GM18861 (cell line): Measurements from ENCODE around the gene RNF213.

Experiments used
- ATAC-seq: cut with Tn5 transposase; IDR thresholded peaks from one replicate; pipeline ENCODE4 v1.9.1; 2021; ENCODE audit not compliant: unreplicated experiment

The RNF213 gene

DNA sequence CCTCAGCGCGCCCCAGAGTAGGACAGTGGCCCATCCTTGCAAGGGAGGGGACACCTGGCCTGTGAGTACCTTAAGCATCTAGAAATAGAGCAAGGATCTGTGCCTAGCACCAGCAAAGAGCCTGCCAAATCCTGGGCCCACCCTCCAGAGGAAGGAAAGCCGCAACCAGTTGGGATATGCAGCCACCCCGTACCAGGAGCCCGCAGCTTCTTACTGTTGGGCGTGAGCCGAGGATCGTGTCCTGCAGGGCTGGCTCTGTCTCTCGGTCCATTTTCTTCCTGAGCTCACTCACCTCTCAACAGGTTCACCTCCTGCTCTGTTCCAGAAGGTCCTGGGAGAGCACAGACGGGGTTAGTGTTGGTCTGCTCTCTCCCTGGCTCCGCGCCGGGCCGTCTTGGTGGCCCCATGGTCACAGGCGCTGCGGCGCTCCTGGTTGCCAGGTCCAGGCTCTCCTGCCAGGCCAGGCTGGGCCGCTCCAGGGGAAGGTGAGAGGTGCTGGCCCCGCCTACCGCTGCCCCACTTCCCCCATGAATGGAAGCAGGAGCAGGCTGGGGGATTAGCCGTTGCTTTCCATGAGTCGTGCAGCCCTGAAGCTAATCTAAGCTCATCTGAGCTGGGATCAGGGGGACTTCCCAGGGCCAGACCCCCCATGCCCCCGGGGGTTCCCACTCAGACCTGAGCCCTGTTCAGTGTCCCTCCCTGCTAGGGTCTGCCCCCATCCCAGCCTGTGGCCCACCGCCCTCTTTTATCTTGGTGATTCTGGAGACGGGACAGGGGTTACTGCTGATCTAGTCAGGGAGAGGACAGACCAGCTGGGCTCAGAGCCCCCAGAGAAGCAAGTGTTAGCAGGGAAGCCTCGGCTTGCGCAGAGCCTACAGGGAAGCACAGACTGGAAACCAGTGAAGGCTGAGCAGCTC is 167.0 kb downstream of the RNF213 start:
- no peak for ATAC-seq

GRCh38 chr17:80428363-80428762 is 167.7 kb downstream of the RNF213 start:
- no peak for ATAC-seq

- ATAC-seq = no peak
Measured at GRCh38 chr17:80428796-80429195, 168.1 kb downstream of the RNF213 start.

DNA sequence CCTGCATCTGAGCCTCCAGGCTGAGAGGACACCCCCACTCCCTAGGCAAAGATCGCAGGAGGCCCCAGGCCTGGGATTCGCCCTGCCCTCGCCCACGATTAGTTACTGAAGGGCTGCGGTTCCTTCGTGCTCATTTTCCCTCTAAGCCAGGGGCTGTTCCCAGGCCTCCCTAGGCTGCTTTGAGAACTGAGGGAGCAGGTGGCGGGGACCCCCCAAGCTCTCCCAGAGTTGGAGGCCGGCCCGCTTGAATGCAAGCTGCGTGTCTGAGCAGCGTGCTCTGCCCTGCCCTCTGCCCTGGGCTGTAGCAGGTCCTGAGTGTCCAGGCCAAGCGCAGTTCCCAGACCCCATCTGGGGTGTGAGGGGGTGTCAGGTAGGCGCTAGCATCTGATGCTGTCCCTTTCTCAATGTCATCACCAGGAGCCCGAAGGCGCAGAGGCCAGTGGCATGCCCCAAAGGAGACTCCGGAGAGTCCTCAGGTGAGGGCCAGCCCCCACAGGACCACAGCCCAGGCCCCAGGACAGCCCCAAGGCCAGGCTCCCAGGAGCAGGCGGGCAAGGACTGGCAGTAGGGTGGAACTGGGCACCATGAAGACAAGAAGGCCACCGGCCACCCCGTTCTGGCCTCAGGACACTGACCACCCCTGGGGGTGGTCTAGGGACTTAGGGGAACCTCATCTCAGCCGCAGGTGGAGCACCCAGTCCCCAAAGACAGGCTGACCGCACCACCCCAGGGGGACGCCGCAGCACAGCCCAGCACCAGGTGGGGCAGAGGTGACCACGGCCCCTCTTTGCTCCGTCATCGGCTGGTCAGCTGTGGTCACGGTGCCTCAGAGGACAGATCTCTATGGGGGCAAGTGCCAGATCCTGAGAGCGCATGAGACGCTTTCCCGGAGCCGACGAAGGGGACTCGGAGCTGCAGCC is 169.0 kb downstream of the RNF213 start:
- no peak for ATAC-seq

GRCh38 chr17:80430446-80431245 is 170.0 kb downstream of the RNF213 start:
- ATAC-seq = no peak

GRCh38 chr17:80431246-80432195 is 170.9 kb downstream of the RNF213 start:
- ATAC-seq = no peak

DNA sequence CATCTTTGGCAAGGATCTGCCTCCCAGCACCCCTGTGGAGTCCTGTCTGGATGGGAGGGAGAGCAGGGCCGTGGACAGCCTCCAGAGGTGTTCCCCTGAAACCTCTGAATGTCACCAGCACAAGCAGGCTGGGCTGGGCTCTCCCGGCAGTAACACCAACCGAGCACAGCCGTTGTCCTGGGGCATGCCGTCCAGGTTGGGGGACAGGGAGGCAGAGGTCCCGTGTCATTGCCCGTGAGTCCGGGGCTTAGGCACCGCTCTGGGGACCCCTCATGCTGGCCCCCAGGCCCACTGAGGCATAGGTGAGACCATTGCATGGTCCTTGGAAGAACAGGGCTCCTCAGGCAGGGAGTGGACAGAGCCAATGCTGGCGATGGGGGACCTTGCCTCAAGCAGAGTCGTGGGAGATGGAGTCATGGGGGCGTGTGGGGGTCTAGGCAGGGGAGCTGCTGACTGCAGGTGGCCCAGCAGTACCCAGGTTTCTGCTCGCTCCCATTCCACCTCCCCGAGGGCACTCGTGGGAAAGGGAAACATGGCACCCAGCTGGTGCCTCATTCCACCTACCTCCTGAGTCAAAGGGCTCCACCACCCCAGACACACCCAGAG is 171.8 kb downstream of the RNF213 start:
- no peak for ATAC-seq

DNA sequence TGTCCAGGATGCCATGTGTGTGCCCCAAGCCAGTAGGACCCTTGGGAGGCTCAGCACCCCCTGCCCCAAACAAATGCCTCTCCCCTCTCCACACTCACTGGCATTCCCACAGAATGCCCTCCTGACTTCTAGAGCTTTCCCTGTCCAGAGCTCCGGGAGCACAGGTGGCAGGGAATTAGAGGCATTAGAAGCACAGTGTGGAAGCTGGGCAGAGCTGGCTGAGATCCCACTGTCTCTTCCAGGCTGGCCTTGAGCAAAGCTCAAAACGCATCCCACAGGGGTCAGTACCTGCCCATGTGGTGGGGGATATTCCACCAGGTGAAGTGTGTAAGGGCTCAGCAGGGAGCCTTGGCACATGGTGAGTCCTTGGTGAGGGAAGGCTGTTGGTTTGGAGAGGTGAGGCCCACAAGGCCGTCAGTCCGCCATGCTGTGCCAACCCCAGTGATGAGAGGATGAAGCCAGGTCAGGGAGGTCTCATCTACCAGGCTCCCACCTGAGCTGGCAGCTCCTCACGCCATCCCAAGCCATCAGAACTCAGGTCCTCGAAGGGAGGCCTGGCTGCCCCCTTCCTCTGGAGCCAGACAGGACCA is 172.4 kb downstream of the RNF213 start:
- no peak for ATAC-seq

GRCh38 chr17:80433916-80434666 is 173.4 kb downstream of the RNF213 start:
- ATAC-seq = no peak

DNA sequence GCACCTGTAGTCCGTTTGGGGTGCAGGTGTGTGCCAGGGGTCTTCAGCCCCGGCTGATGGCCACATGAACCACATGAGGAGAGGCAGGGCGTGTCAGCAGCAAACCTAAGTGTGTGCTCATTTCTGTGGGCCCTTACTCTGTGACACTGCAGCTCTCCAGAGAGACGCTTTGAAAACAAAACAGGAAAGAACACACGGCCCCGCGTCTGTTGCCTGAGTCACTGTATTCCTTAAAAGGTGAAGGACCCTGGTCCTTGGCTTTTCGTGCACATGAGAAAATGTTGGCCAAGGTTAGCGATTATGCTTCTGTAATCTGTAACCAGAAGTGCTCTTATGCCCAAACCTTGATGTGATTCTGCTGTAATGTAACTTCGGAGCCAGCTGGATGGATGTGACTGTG is 176.9 kb downstream of the RNF213 start:
- ATAC-seq = no peak

- no peak for ATAC-seq
Measured at GRCh38 chr17:80438806-80439205, 178.2 kb downstream of the RNF213 start.

DNA sequence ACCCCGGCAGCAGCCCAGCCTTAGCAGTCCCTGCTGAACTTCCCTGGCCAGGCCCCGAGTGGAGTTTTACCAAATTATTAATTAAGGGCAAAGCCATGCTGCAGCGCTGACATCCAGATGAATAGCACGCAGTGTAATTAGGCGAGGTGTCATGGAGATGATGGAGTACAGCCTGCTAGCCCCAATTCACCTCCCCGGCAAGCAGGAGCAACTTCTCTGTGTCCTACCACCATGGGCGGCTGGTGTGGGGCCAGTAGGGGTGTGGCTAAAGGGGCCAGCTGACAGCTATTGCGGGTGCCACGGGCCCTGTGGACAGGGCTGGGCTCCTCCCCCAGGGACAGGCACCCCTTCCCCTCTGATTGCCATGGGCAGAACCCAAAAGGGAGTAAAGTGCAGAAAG is 178.8 kb downstream of the RNF213 start:
- ATAC-seq = no peak

GRCh38 chr17:80441133-80441578 is 180.5 kb downstream of the RNF213 start:
- no peak for ATAC-seq

DNA sequence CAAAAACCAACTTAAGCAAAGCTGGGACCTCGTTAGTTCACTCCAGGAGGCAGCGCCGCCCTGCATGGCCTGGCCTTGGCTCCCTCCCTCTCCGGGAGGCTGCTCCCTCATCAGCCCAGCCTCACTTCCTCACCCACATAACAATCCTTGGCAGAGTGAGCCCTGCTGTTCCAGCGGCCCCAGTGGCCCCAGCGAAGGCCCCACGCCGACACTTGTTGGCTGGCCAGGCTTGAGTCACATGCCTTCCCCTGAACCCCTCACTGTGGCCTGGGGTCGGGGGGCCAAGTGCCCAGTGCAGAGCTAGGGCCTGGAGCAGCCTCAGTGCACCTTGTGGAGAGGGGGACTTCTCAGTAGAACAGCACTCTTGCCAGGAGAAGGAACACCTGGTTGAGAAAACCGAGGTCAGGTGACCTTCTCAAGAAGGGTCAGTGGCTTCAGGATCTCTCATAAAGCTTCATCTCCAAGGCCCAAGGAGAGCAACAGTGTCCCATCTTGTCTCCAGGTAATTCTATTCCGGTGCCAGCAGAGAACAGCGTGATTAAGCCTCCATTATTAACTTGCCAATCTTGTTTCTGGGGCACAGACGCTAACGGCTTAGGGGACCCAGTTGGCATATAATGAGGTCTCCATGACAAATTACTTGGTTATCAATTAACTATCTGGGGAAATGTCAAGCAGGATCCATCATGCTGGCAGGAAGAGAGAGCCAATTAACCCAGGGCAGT is 181.1 kb downstream of the RNF213 start:
- no peak for ATAC-seq

DNA sequence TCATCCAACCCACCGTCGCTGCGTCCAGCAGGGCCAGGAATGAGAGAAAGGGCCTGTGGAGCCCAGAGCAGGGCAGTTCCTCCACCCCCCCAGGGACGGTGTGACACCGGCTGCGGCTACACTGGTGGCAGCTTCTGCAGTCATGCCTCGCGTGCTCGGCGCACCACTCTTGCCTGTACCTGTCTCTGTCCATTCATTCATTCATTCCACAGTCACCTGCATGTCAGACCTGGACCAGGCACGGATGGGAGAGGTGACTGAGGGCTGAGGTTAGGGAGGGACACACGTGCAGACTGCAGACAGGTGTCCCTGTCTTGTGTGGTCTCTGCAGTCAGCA is 181.6 kb downstream of the RNF213 start:
- ATAC-seq = no peak

- no peak for ATAC-seq
Measured at GRCh38 chr17:80442764-80443163, 182.1 kb downstream of the RNF213 start.

DNA sequence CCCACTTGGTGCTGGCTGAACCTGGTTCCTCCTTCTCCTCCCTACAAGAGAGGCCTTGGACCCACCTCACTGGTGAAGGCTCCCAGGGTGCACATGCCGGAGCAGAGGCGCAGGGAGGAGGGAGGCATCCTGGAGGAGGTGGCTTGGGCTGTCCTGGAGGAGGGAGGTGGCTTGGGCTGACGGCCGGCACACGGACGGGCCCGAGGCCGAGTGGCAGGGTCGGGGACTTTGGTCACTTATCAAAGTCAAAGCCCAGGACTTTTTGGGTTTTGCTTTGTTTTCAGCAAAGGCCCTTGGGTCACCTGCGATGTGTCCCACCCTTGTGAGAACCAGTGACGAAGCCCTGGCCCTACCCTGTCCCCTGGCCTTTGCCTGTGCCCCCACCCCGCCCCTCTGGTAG is 182.8 kb downstream of the RNF213 start:
- no peak for ATAC-seq
